Vagina (tissue), 2 donors: Measurements from ENCODE around the gene DMD.

Experiments used
- POLR2A ChIP-seq, 2 donors: fragments of 450-650 bp; IDR thresholded peaks; one replicate each; pipeline ENCODE4 v1.6.1; 2017; ENCODE audit warnings: antibody characterized with exemption in 2 of 2, mild to moderate bottlenecking in 2 of 2, moderate library complexity in 2 of 2
- POLR2AphosphoS5 ChIP-seq, 2 donors: sonication (generic); formaldehyde crosslinking; IDR thresholded peaks; one replicate each; pipeline ENCODE4 v1.9.0; 2017; ENCODE audit warnings: antibody characterized with exemption in 2 of 2, mild to moderate bottlenecking in 2 of 2, low read depth in 1 of 2; ENCODE audit not compliant: insufficient read depth in 1 of 2
- TF ChIP-seq, protein P1 (sequence below), 3 experiments: fragments of 450-650 bp in 2 of 3; fragments of 200-600 bp in 1 of 3; sonication (generic) in 1 of 3; IDR thresholded peaks; one replicate each; pipeline ENCODE4 v1.5.1; 2017 to 2019; ENCODE audit warnings: antibody characterized with exemption in 3 of 3, mild to moderate bottlenecking in 2 of 3, moderate library complexity in 2 of 3

DNA sequence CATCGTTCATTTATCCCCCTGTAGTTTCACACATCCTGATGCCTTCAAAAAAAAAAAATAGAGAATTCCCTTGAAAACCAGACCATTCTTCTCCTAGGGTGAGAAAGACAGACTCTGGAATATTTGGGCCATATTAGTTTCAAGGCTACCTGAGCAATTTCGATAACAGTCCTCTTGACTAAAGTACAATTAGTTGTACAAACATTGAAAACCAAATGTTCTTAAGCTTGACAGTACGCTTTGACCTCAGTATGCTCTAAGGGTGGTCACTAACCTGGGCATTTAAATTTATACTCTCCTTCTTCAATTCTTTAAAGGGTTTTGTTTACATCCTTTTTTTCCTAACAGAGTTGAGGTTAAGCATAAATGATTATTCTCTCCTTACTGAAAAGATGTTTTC is 1774.9 kb downstream of the DMD start:
- TF ChIP-seq, protein P1, sequence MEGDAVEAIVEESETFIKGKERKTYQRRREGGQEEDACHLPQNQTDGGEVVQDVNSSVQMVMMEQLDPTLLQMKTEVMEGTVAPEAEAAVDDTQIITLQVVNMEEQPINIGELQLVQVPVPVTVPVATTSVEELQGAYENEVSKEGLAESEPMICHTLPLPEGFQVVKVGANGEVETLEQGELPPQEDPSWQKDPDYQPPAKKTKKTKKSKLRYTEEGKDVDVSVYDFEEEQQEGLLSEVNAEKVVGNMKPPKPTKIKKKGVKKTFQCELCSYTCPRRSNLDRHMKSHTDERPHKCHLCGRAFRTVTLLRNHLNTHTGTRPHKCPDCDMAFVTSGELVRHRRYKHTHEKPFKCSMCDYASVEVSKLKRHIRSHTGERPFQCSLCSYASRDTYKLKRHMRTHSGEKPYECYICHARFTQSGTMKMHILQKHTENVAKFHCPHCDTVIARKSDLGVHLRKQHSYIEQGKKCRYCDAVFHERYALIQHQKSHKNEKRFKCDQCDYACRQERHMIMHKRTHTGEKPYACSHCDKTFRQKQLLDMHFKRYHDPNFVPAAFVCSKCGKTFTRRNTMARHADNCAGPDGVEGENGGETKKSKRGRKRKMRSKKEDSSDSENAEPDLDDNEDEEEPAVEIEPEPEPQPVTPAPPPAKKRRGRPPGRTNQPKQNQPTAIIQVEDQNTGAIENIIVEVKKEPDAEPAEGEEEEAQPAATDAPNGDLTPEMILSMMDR (IDR thresholded peaks at IDR 0.05) = no peak
- no peak for TF ChIP-seq POLR2A (IDR thresholded peaks at IDR 0.05)
- no peak for TF ChIP-seq POLR2AphosphoS5 (IDR thresholded peaks at IDR 0.05; ENCODE audit: insufficient read depth in 1 of 2, low read depth in 1 of 2)
